C4-2B (cell line): ENCODE results near the gene SLC24A3.

Experiments used
- CTCF ChIP-seq: fragments of 450-650 bp; conservative IDR thresholded peaks from 2 replicates; pipeline ENCODE4 v1.5.1; 2017; ENCODE audit warnings: mild to moderate bottlenecking
- ZFX ChIP-seq: fragments of 450-650 bp; IDR thresholded peaks from 2 replicates; pipeline ENCODE4 v1.6.1; 2017

- TF ChIP-seq CTCF (no peak), ZFX (no peak)
These were observed 24.1 kb downstream of the SLC24A3 start for GRCh38 chr20:19236371-19237055.
